AG09319 (cell line): ENCODE data around the gene MOB3A.

Experiments used
- DNase-seq: peaks from one replicate; pipeline ENCODE4 v3.0.0-alpha.2; 2010; ENCODE audit warnings: low read depth; ENCODE audit errors: extremely low read depth
- TF ChIP-seq, protein P1 (sequence below): IDR thresholded peaks from 2 replicates; pipeline ENCODE4 v1.5.1; 2011; ENCODE audit warnings: low read depth, mild to moderate bottlenecking, inconsistent platforms, low read length, moderate library complexity

The MOB3A gene

DNA sequence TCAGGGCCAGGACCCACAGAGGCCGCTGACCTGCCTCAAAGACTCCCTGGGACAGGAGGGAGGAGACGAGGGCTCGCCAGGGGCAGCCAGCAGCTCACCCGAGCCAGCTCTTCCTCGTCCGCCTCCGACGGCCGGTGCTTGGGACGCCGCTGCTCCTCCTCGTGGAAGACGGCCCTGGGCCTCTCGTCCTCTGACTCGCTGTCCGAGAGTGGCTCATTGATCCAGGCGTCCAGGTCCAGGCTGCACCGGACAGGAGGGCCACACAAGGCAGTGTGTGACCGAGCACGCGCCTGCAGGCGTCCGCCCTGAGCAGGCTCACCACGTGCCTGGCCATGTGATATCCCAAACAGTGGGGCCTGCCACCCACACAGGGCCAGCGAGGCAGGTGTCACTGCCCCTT is 20.4 kb upstream of the MOB3A start:
- TF ChIP-seq, protein P1, sequence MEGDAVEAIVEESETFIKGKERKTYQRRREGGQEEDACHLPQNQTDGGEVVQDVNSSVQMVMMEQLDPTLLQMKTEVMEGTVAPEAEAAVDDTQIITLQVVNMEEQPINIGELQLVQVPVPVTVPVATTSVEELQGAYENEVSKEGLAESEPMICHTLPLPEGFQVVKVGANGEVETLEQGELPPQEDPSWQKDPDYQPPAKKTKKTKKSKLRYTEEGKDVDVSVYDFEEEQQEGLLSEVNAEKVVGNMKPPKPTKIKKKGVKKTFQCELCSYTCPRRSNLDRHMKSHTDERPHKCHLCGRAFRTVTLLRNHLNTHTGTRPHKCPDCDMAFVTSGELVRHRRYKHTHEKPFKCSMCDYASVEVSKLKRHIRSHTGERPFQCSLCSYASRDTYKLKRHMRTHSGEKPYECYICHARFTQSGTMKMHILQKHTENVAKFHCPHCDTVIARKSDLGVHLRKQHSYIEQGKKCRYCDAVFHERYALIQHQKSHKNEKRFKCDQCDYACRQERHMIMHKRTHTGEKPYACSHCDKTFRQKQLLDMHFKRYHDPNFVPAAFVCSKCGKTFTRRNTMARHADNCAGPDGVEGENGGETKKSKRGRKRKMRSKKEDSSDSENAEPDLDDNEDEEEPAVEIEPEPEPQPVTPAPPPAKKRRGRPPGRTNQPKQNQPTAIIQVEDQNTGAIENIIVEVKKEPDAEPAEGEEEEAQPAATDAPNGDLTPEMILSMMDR, result no peak
- no peak for DNase-seq

- DNase-seq, result no peak
- TF ChIP-seq, protein P1, result no peak
These were observed 19.8 kb upstream of the MOB3A start for GRCh38 chr19:2115911-2116426.

DNA sequence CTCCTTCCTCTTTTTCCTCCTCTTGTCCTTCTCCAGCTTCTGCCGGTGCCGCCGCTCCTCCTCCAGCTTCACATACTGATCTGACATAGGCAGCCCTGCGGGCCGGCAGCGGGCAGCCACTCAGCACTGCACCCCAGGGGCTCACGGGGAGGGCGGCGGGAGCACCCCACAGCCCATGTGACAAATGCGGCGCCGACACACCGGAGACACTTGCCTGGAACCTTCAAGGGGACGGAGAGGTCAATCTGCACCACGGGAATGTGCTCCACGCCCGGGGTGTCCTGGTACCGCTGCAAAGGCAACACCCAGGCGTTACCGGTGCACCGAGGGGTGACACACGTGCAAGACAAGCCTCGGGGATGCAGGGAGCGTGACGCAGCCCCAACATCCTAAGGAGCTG is 19.2 kb upstream of the MOB3A start:
- no peak for DNase-seq
- TF ChIP-seq, protein P1, result no peak

GRCh38 chr19:2114821-2115220 is 18.7 kb upstream of the MOB3A start:
- TF ChIP-seq, protein P1, result no peak
- no peak for DNase-seq

DNA sequence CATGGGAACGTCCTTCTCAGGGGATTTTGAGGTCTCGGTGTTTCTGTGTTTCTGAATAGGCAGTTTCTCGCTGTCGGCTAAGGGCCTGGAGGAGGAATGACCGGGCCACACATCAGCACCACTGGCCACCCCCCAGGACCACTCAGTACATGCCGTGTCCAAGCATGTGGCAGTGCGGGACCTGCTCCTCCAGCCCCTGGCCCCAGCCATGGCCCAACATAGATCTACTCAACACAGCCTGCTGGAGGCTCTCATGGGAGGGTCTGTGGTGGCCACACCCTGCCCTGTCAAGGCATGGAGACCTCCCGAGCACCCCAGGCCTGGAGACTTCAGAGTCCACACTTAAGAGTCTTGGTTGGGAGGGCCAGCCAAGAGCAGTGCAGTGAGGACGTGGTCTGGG is 18.1 kb upstream of the MOB3A start:
- TF ChIP-seq, protein P1, result no peak
- no peak for DNase-seq

- TF ChIP-seq, protein P1, result no peak
- no peak for DNase-seq
These were observed 17.5 kb upstream of the MOB3A start for GRCh38 chr19:2113439-2114211.

- DNase-seq, result no peak
- TF ChIP-seq, protein P1, result no peak
These were observed 16.6 kb upstream of the MOB3A start for GRCh38 chr19:2112516-2113320.
